Activated naive CD4-positive, alpha-beta T cell treated with anti-CD3 and anti-CD28 coated beads for 36 hours (primary cell): ENCODE data around the gene ITPRIPL1. TPM values are rescaled to one million over a fixed set of nuclear protein-coding genes. Genes with fewer than 3 reads are reported as not detected.
"Not testable (repeated sequence)": the region's sequence is repeated elsewhere in the genome, so short reads cannot be mapped to it uniquely, and the experiment has no call there.

Experiments
- CTCF ChIA-PET: fragments of 350-600 bp; sonication (Branson Sonifier 250); formaldehyde crosslinking; loops from one replicate; lab custom pipeline; 2021; ENCODE audit warnings: antibody characterized with exemption; lab: Charles Lee
- DNase-seq: peaks from one replicate; pipeline ENCODE4 v3.0.0-alpha.2; 2020
- H3K27ac Mint-ChIP-seq: one replicate; pipeline ENCODE4 v1.8.0; 2021; ENCODE audit warnings: mild to moderate bottlenecking, mixed read lengths
- H3K27me3 Mint-ChIP-seq: one replicate; pipeline ENCODE4 v1.8.0; 2021; ENCODE audit warnings: low read depth, mixed read lengths
- H3K36me3 Mint-ChIP-seq: one replicate; pipeline ENCODE4 v1.8.0; 2021; ENCODE audit warnings: low read depth, mixed read lengths
- H3K4me1 Mint-ChIP-seq: one replicate; pipeline ENCODE4 v1.8.0; 2021; ENCODE audit warnings: low read depth, mixed read lengths
- H3K4me3 Mint-ChIP-seq: one replicate; pipeline ENCODE4 v1.8.0; 2021; ENCODE audit warnings: mild to moderate bottlenecking, moderate library complexity, mixed read lengths
- H3K9me3 Mint-ChIP-seq: one replicate; pipeline ENCODE4 v1.8.0; 2021; ENCODE audit warnings: mixed read lengths
- intact Hi-C: fragments of 100-400 bp; cut with micrococcal nuclease; formaldehyde crosslinking; loops from one replicate; pipeline ENCODE4 v1.15.1; 2023
- total RNA-seq, 2 experiments: library from RNA; stranded (reverse); gene quantifications; one replicate each; pipeline ENCODE4 v1.2.3, GENCODE V29; 2021

ITPRIPL1 gene
- total RNA-seq = 10 to 100 TPM; 13.3 to 13.4 TPM

GRCh38 chr2:96325041-96325883 is at the start of gene ITPRIPL1:
TSS of gene ITPRIPL1 (plus strand) at chr2:96325317. CDS start at chr2:96325840, 523 bp downstream.
- CTCF ChIA-PET = interaction anchor here (0.6 to 1.3 kb wide), 4 partner anchors 9 to 265 kb away, joined by 3 read pairs; no protein-coding TSS in a partner anchor
- H3K4me3 Mint-ChIP-seq = peak within 1 kb of the TSS; percentile 95
- H3K9me3 Mint-ChIP-seq = no peaks in the 10 kb centered on the region
- peaks cover 60% of the 10 kb centered on the region for H3K4me1 Mint-ChIP-seq
- peak; percentile 40 for DNase-seq
- intact Hi-C loops = loop anchor here (1.0 to 2.0 kb wide), 2 partner anchors 10 to 184 kb away; partner anchors contain the start of gene NCAPH
- H3K27ac Mint-ChIP-seq = peak within 1 kb of the TSS; percentile 87
- H3K36me3 Mint-ChIP-seq = peaks cover 37% of the 10 kb centered on the region
- H3K27me3 Mint-ChIP-seq = peaks cover 2% of the 10 kb centered on the region

GRCh38 chr2:96276787-96277499 is 48.2 kb upstream of the ITPRIPL1 start:
- peaks cover 49% of the 10 kb centered on the region for H3K36me3 Mint-ChIP-seq
- CTCF ChIA-PET = interaction anchor here (1.0 to 1.1 kb wide), 2 partner anchors 9 to 203 kb away, joined by 3 to 4 read pairs; no protein-coding TSS in a partner anchor
- intact Hi-C loops = no loop called here
- DNase-seq = no peak
- H3K9me3 Mint-ChIP-seq = no peaks in the 10 kb centered on the region
- H3K4me3 Mint-ChIP-seq = no peak overlapping the region
- no peak overlapping the region for H3K27ac Mint-ChIP-seq
- no peaks in the 10 kb centered on the region for H3K27me3 Mint-ChIP-seq
- no peaks in the 10 kb centered on the region for H3K4me1 Mint-ChIP-seq

GRCh38 chr2:96287273-96287856 is 37.8 kb upstream of the ITPRIPL1 start:
- CTCF ChIA-PET = interaction anchor here (1.1 to 1.2 kb wide), 2 partner anchors 15 to 295 kb away, joined by 3 read pairs; no protein-coding TSS in a partner anchor

GRCh38 chr2:96291751-96292150 is 33.4 kb upstream of the ITPRIPL1 start:
- Mint-ChIP-seq H3K4me1 (no peaks in the 10 kb centered on the region), H3K9me3 (no peaks in the 10 kb centered on the region), H3K36me3 (peaks cover 60% of the 10 kb centered on the region), H3K27me3 (no peaks in the 10 kb centered on the region), H3K4me3 (no peak overlapping the region), H3K27ac (no peak overlapping the region)
- intact Hi-C loops = no loop called here
- CTCF ChIA-PET = interaction anchor here (0.8 kb wide), 1 partner anchor 25 kb away, joined by 3 read pairs; no protein-coding TSS in a partner anchor
- DNase-seq = no peak

More at GRCh38 chr2:96287273-96287856, 37.8 kb upstream of the ITPRIPL1 start:
- H3K4me3 Mint-ChIP-seq = no peak overlapping the region
- peaks cover 55% of the 10 kb centered on the region for H3K36me3 Mint-ChIP-seq
- no peaks in the 10 kb centered on the region for H3K4me1 Mint-ChIP-seq
- peak overlapping the region; percentile 22 for H3K27ac Mint-ChIP-seq
- H3K9me3 Mint-ChIP-seq = no peaks in the 10 kb centered on the region
- no peaks in the 10 kb centered on the region for H3K27me3 Mint-ChIP-seq
- DNase-seq = no peak
- intact Hi-C loops = no loop called here

- DNase-seq, H3K27ac Mint-ChIP-seq, H3K27me3 Mint-ChIP-seq, H3K4me3 Mint-ChIP-seq, H3K9me3 Mint-ChIP-seq, CTCF ChIA-PET, intact Hi-C loops, H3K4me1 Mint-ChIP-seq: not testable (repeated sequence)
- H3K36me3 Mint-ChIP-seq = peaks cover 60% of the 10 kb centered on the region
Observed at GRCh38 chr2:96294271-96294670, 30.8 kb upstream of the ITPRIPL1 start.

GRCh38 chr2:96296925-96297324 is 28.2 kb upstream of the ITPRIPL1 start:
- DNase-seq = no peak
- no peak overlapping the region for H3K4me3 Mint-ChIP-seq
- intact Hi-C loops = no loop called here
- peaks cover 12% of the 10 kb centered on the region for H3K4me1 Mint-ChIP-seq
- no peaks in the 10 kb centered on the region for H3K9me3 Mint-ChIP-seq
- H3K27me3 Mint-ChIP-seq = no peaks in the 10 kb centered on the region
- H3K36me3 Mint-ChIP-seq = peaks cover 60% of the 10 kb centered on the region
- no peak overlapping the region for H3K27ac Mint-ChIP-seq
- CTCF ChIA-PET = interaction anchor here (1.1 kb wide), 1 partner anchor 123 kb away, joined by 3 read pairs; no protein-coding TSS in a partner anchor

- CTCF ChIA-PET = interaction anchor here (1.5 kb wide), 1 partner anchor 35 kb away, joined by 3 read pairs; no protein-coding TSS in a partner anchor
- DNase-seq = no peak
- Mint-ChIP-seq H3K27ac (peak overlapping the region; percentile 1), H3K27me3 (no peaks in the 10 kb centered on the region), H3K9me3 (no peaks in the 10 kb centered on the region), H3K4me3 (no peak overlapping the region), H3K36me3 (peaks cover 61% of the 10 kb centered on the region), H3K4me1 (peaks cover 49% of the 10 kb centered on the region)
- intact Hi-C loops = no loop called here
Observed at GRCh38 chr2:96301865-96302264, 23.3 kb upstream of the ITPRIPL1 start.

GRCh38 chr2:96304606-96305005 is 20.5 kb upstream of the ITPRIPL1 start:
- Mint-ChIP-seq H3K4me3 (peak overlapping the region; percentile 100), H3K27ac (peak overlapping the region; percentile 98), H3K36me3 (peaks cover 41% of the 10 kb centered on the region), H3K9me3 (no peaks in the 10 kb centered on the region), H3K27me3 (no peaks in the 10 kb centered on the region), H3K4me1 (peaks cover 49% of the 10 kb centered on the region)
- no peak for DNase-seq
- CTCF ChIA-PET = interaction anchor here (1.0 to 1.8 kb wide), 2 partner anchors 33 to 204 kb away, joined by 3 to 6 read pairs; no protein-coding TSS in a partner anchor
- intact Hi-C loops = loop anchor here (1.0 to 5.0 kb wide), 10 partner anchors 11 to 333 kb away; partner anchors contain the start of genes CIAO1, DUSP2, KANSL3 and NCAPH

- DNase-seq = peak; percentile 92
- Mint-ChIP-seq H3K4me1 (peaks cover 49% of the 10 kb centered on the region), H3K36me3 (peaks cover 41% of the 10 kb centered on the region), H3K9me3 (no peaks in the 10 kb centered on the region), H3K27me3 (no peaks in the 10 kb centered on the region), H3K27ac (peak within 1 kb of the TSS; percentile 98), H3K4me3 (peak within 1 kb of the TSS; percentile 100)
- intact Hi-C loops = loop anchor here (1.0 to 5.0 kb wide), 10 partner anchors 10 to 332 kb away; partner anchors contain the start of genes CIAO1, DUSP2, KANSL3 and NCAPH
- CTCF ChIA-PET = interaction anchor here (0.8 to 1.8 kb wide), 4 partner anchors 15 to 205 kb away, joined by 3 to 6 read pairs (median 4); no protein-coding TSS in a partner anchor
Observed at GRCh38 chr2:96305091-96305978, 19.8 kb upstream of the ITPRIPL1 start, which contains the start of gene SNRNP200. TSS of gene SNRNP200 (minus strand) at chr2:96305546. CDS start at chr2:96305437, 109 bp downstream.

- Mint-ChIP-seq H3K4me3 (peak overlapping the region; percentile 100), H3K9me3 (no peaks in the 10 kb centered on the region), H3K4me1 (peaks cover 47% of the 10 kb centered on the region), H3K36me3 (peaks cover 40% of the 10 kb centered on the region), H3K27ac (peak overlapping the region; percentile 98), H3K27me3 (no peaks in the 10 kb centered on the region)
- intact Hi-C loops = loop anchor here (1.0 to 5.0 kb wide), 10 partner anchors 9 to 331 kb away; partner anchors contain the start of genes CIAO1, DUSP2, KANSL3 and NCAPH
- no peak for DNase-seq
- CTCF ChIA-PET = interaction anchor here (0.8 to 1.8 kb wide), 3 partner anchors 15 to 204 kb away, joined by 3 to 6 read pairs (median 5); no protein-coding TSS in a partner anchor
Observed at GRCh38 chr2:96305979-96306308, 19.2 kb upstream of the ITPRIPL1 start.
